ENCODE data around the gene LMF1. TPM values are rescaled to one million over a fixed set of nuclear protein-coding genes. Genes with fewer than 3 reads are reported as not detected.

Gene LMF1
- total RNA-seq, 2 donors from 2014 or later, result 86.1 to 87.5 TPM

DNA sequence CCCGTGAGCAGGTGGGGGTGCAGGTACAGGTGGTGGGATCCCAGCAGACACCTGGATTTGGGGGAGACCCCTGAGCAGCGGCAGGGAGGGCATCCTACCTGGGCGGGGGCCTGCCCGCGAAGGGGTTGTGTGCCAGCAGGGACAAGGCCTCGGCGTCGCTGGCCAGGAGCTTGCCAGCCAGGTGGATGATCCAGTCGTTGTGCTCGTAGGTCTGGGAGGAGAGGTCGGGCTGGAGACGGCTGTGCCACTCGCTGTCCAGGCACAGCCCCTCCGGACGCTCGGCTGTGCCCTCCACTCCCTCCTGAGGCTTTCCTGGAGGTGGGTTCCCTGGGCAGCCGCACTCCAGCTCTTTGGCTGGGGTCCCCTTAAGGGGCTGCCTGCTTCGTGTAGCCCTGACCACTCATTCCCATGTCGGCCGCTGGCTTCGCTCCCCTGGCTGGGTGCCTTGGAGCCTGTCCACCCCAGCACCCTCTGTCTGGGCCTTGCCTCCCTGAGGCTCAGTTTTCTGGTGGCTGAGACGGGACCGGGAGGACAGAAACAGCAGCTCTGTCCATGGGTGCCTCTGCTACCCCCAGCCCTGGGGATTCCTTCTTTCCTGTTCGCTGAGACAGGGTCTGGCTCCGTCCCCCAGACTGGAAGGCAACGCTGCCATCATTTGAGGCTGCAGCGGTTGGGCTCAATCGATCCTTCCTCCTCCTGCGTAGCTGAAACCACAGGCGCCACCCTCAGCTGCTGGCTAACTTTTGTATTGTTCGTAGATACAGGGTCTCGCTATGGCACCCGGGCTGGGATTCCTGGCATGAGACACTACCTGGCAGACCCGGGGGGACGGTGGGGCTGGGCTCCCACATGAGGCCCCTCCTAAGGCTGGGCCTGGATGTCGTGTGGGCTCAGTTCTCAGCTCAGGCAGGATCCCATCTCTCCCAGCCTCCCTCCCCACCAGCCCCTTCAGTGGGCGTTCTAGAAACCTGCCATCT is 101.7 kb downstream of the LMF1 start:
- Histone ChIP-seq H3K27ac (no peak overlapping the region), H3K27me3 (replicated peaks; ENCODE audit: insufficient read depth) (no peaks in the 10 kb centered on the region), H3K9me3 (no peaks in the 10 kb centered on the region), H3K4me1 (replicated peaks) (no peaks in the 10 kb centered on the region), H3K4me3 (no peak overlapping the region), H3K36me3 (no peaks in the 10 kb centered on the region)
- DNase-seq (ENCODE audit: low spot score), result no peak
- intact Hi-C loops (cut with DNase I), result no loop called here
- 91% methylated on average over 37 of the region's 37 CpGs for WGBS
- no peak for TF ChIP-seq CTCF (IDR thresholded peaks at IDR 0.05)

DNA sequence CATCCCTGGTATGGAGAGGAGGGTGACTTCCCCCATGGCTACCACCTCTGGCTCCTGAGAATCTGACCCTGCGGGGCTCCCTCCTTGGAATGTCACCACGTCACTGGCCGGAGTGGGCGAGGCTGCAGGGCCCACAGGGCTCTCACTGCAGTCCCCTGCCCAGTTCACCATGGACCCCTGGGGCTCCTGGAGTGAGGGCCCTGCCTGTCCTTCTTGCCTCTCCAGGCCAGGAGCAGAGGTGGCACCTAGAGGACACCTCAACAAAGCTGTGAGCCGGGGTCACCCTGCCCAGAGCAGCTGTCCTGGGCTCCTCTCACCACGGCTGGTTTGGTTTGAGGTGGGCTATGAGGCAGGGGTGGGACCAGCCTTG is 102.4 kb downstream of the LMF1 start:
- Histone ChIP-seq H3K27ac (no peak overlapping the region), H3K36me3 (no peaks in the 10 kb centered on the region), H3K4me1 (replicated peaks) (no peaks in the 10 kb centered on the region), H3K4me3 (no peak overlapping the region), H3K27me3 (replicated peaks; ENCODE audit: insufficient read depth) (no peaks in the 10 kb centered on the region), H3K9me3 (no peaks in the 10 kb centered on the region)
- DNase-seq (ENCODE audit: low spot score), result no peak
- intact Hi-C loops (cut with DNase I), result no loop called here
- 90% methylated on average over 4 of the region's 6 CpGs for WGBS
- TF ChIP-seq CTCF (IDR thresholded peaks at IDR 0.05) (no peak), POLR2AphosphoS5 (IDR thresholded peaks at IDR 0.05) (no peak), POLR2A (IDR thresholded peaks at IDR 0.05) (no peak)

GRCh38 chr16:867421-868385 is 103.1 kb downstream of the LMF1 start:
- H3K27me3 ChIP-seq (replicated peaks; ENCODE audit: insufficient read depth), result no peaks in the 10 kb centered on the region
- WGBS, result 93% methylated on average over 34 of the region's 34 CpGs
- no peak for DNase-seq (ENCODE audit: low spot score)
- no peaks in the 10 kb centered on the region for H3K4me1 ChIP-seq (replicated peaks)
- H3K27ac ChIP-seq, result no peak overlapping the region
- intact Hi-C loops (cut with DNase I), result no loop called here
- H3K9me3 ChIP-seq, result no peaks in the 10 kb centered on the region
- H3K36me3 ChIP-seq, result no peaks in the 10 kb centered on the region
- H3K4me3 ChIP-seq, result no peak overlapping the region
- no peak for TF ChIP-seq POLR2AphosphoS5 (IDR thresholded peaks at IDR 0.05)
- no peak for TF ChIP-seq CTCF (IDR thresholded peaks at IDR 0.05)
- TF ChIP-seq POLR2A (IDR thresholded peaks at IDR 0.05), result no peak

- H3K9me3 ChIP-seq, result no peaks in the 10 kb centered on the region
- intact Hi-C loops (cut with DNase I), result no loop called here
- WGBS, result 91% methylated on average over 9 of the region's 9 CpGs
- no peak overlapping the region for H3K27ac ChIP-seq
- TF ChIP-seq POLR2A (IDR thresholded peaks at IDR 0.05) (no peak), POLR2AphosphoS5 (IDR thresholded peaks at IDR 0.05) (no peak), CTCF (IDR thresholded peaks at IDR 0.05) (no peak)
- DNase-seq (ENCODE audit: low spot score), result no peak
- H3K4me1 ChIP-seq (replicated peaks), result no peaks in the 10 kb centered on the region
- H3K36me3 ChIP-seq, result no peaks in the 10 kb centered on the region
- H3K27me3 ChIP-seq (replicated peaks; ENCODE audit: insufficient read depth), result no peaks in the 10 kb centered on the region
- H3K4me3 ChIP-seq, result no peak overlapping the region
Observed at GRCh38 chr16:866252-866896, 104.4 kb downstream of the LMF1 start.

Measured in prostate gland (tissue), 2 donors.